Heart right ventricle (tissue), 16 donors: ENCODE data around the gene CSF3. TPM values are rescaled to one million over a fixed set of nuclear protein-coding genes. Genes with fewer than 3 reads are reported as not detected.
A peak's percentile ranks its signal among the peaks of the same experiment; 100 is the strongest.

ENCODE experiments used
- ATAC-seq, 8 donors: fragments of 200-7000 bp; cut with Tn5 transposase; one replicate each; pipeline ENCODE4 v1.9.1; 2020; ENCODE audit warnings: mild to moderate bottlenecking in 8 of 8, moderate library complexity in 8 of 8, moderate number of reproducible peaks in 1 of 8
- DNase-seq, 2 donors: peaks; one replicate each; pipeline ENCODE4 v3.0.0-alpha.2; 2020
- H3K27ac ChIP-seq, 10 donors: fragments of 200-600 bp; sonication (generic) in 2 of 10; one replicate each; pipeline versions ENCODE4 v1.5.0 to v1.8.0; 2020 to 2022; ENCODE audit warnings: mild to moderate bottlenecking in 3 of 10
- H3K27me3 ChIP-seq, 7 donors: fragments of 200-600 bp; one replicate each; pipeline ENCODE4 v1.8.0; 2021 to 2022; ENCODE audit warnings: mild to moderate bottlenecking in 2 of 7
- H3K36me3 ChIP-seq, 9 donors: fragments of 200-600 bp; sonication (generic) in 1 of 9; one replicate each; pipeline versions ENCODE4 v1.5.0 to v1.8.0; 2020 to 2022; ENCODE audit warnings: mild to moderate bottlenecking in 2 of 9
- H3K4me1 ChIP-seq, 9 donors: fragments of 200-600 bp; sonication (generic) in 1 of 9; one replicate each; pipeline versions ENCODE4 v1.5.0 to v1.8.0; 2020 to 2022; ENCODE audit warnings: mild to moderate bottlenecking in 4 of 9
- H3K4me3 ChIP-seq, 10 donors: fragments of 200-600 bp; sonication (generic) in 2 of 10; one replicate each; pipeline versions ENCODE4 v1.5.0 to v1.8.0; 2020 to 2022; ENCODE audit warnings: mild to moderate bottlenecking in 7 of 10, moderate library complexity in 2 of 10
- H3K9me3 ChIP-seq, 11 donors: fragments of 200-600 bp in 10 of 11; sonication (generic) in 2 of 11; one replicate each; pipeline versions ENCODE4 v1.5.0 to v1.8.0; 2013 to 2022; ENCODE audit warnings: mild to moderate bottlenecking in 2 of 11, control low read depth in 1 of 11, moderate library complexity in 1 of 11
- CTCF ChIP-seq, 9 donors: fragments of 200-600 bp; sonication (generic) in 2 of 9; IDR thresholded peaks; one replicate each; pipeline versions ENCODE4 v1.5.0 to v1.8.0; 2021 to 2022; ENCODE audit warnings: antibody characterized with exemption in 9 of 9, mild to moderate bottlenecking in 5 of 9, moderate library complexity in 1 of 9
- WGBS, 2 donors: extraction: QIAGEN DNeasy Blood & Tissue Kit; methylation state at CpG; one replicate each; pipeline ENCODE4 v1.1.7; 2013; ENCODE audit warnings: inconsistent platforms in 1 of 2; 5-methylcytosine and 5-hydroxymethylcytosine counted together
- intact Hi-C, 10 donors: fragments of 100-400 bp; cut with DNase I; formaldehyde crosslinking; loops; one replicate each; pipeline versions ENCODE4 v1.11.1 to v1.14.2; 2022
- polyA plus RNA-seq, 2 donors: library from polyadenylated mRNA; stranded (reverse); fragments of 200-250 nt; gene quantifications; one replicate each; pipeline ENCODE4 v1.2.3, GENCODE V29; 2013
- total RNA-seq, 10 donors: library from RNA; stranded (reverse); fragmentation: NEBNext Ultra II Directional in 3 of 10; extraction: Animal tissue kit (Norgen Biotek cat#: 25700) in 3 of 10; gene quantifications; one replicate each; pipeline versions ENCODE4 v1.2.1 to v1.2.4, GENCODE V29; 2021 to 2023
- donor health status: Arrhythmogenic right ventricular cardiomyopathy.
- donor health status: ischemic (EF 13 %, LVEDD 7.1; RV severe dilation, severe dysfunction).
- donor health status: healthy with polysubstance abuse.
- donor health status: DM: no; HTN: yes; CAD: no.
- donor health status: DM: no; HTN: no; CAD: no.
- donor health status: ischemic (EF 25% LVEDD 6.9; RV normal size, moderate dysfunction).
- donor health status: ischemic (EF 25% LVEDD 5.7; RV mildly dilated, moderate dysfunction).
- donor health status: healthy.
- donor health status: DM: yes; HTN: yes; CAD: no.
- donor health status: Ischemic cardiomyopathy.
- donor health status: ischemic (EF 35%, LVEDD 5.7; RV mildly dilated, moderate dysfunction).
- donor health status: nonischemic (EF 11% LVEDD 7.7; RV severe dilation, severe dysfunction).
- donor health status: DM: yes; HTN: yes; CAD: no.
- donor health status: PGD.
- donor health status: ischemic (EF 29% LVEDD 5.4; RV normal size, mild dysfunction).
- donor health status: nonischemic (EF 23%, LVEDD 6.1; RV moderate dilation, normal function).

The CSF3 gene
- total and polyA plus RNA-seq, 12 donors = 0.29 to 4.2 (median 0.81) TPM; not detected in 7

DNA sequence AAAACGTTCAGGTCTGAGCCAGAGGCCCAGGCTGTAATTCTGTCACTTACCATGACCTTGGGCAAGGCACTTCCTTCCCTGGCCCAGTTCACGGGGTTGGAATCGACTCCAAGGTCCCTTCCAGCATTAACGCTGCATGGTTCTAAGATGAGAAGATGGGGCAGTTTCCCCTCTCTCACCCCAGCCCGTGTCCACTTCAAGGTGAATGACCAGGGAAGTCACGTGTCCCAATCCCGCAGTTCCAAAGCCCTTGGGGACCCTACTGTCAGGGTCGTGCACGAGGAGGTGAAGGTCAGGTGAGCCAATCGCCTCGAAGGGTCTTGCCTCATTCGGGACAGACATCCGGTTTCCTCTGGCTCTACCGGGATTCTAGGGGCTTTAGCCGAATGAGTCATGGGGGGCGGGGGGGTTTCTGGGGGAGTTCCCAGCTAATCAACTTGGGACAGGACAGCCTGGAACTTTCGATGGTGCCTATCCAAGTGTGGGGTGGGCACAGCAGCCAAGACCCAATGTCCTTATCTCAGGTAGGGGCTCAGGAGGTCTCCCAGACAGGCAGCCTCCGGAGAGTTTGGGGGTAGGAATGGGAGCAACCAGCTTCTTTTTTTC lies 762 bp upstream of the CSF3 start:
- ATAC-seq (peak in 4 of 8 donors; percentile 3 to 44 (median 18)), DNase-seq (no peak)
- no peak for TF ChIP-seq CTCF (IDR thresholded peaks at IDR 0.05)
- peak overlapping the region in 8 of 10 donors; percentile 2 to 63 (median 47) for H3K27ac ChIP-seq
- intact Hi-C loops = loop anchor here in 9 of 10 donors (5.0 to 10.0 kb wide), 7 partner anchors 150 to 280 kb away; partner anchors contain the start of gene CDC6 (in 1 of the 9)
- no peaks in the 10 kb centered on the region for H3K9me3 ChIP-seq
- H3K4me1 ChIP-seq = peaks cover 8 to 57% (median 47%) of the 10 kb centered on the region in 9 donors
- peaks cover 0 to 5% (median 0%) of the 10 kb centered on the region in 7 donors for H3K27me3 ChIP-seq
- 48 to 58% methylated on average over 18 of the region's 18 CpGs for WGBS, 2 donors
- H3K36me3 ChIP-seq = peaks cover 0 to 5% (median 3%) of the 10 kb centered on the region in 9 donors
- H3K4me3 ChIP-seq = no peak overlapping the region

DNA sequence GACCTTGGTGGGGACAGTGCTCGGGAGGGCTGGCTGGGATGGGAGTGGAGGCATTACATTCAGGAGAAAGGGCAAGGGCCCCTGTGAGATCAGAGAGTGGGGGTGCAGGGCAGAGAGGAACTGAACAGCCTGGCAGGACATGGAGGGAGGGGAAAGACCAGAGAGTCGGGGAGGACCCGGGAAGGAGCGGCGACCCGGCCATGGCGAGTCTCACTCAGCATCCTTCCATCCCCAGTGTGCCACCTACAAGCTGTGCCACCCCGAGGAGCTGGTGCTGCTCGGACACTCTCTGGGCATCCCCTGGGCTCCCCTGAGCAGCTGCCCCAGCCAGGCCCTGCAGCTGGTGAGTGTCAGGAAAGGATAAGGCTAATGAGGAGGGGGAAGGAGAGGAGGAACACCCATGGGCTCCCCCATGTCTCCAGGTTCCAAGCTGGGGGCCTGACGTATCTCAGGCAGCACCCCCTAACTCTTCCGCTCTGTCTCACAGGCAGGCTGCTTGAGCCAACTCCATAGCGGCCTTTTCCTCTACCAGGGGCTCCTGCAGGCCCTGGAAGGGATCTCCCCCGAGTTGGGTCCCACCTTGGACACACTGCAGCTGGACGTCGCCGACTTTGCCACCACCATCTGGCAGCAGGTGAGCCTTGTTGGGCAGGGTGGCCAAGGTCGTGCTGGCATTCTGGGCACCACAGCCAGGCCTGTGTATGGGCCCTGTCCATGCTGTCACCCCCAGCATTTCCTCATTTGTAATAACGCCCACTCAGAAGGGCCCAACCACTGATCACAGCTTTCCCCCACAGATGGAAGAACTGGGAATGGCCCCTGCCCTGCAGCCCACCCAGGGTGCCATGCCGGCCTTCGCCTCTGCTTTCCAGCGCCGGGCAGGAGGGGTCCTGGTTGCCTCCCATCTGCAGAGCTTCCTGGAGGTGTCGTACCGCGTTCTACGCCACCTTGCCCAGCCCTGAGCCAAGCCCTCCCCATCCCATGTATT lies 1.1 kb downstream of the CSF3 start:
- Histone ChIP-seq H3K4me3 (peak overlapping the region in 1 of 10 donors; percentile 7), H3K9me3 (no peaks in the 10 kb centered on the region), H3K36me3 (peaks cover 0 to 23% (median 16%) of the 10 kb centered on the region in 9 donors), H3K27me3 (peaks cover 0 to 5% (median 0%) of the 10 kb centered on the region in 7 donors), H3K4me1 (peaks cover 8 to 60% (median 55%) of the 10 kb centered on the region in 9 donors), H3K27ac (peak overlapping the region in 4 of 10 donors; percentile 43 to 63 (median 52))
- TF ChIP-seq CTCF (IDR thresholded peaks at IDR 0.05) = no peak
- intact Hi-C loops = loop anchor here in 8 of 10 donors (5.0 to 10.0 kb wide), 6 partner anchors 149 to 279 kb away; partner anchors contain the start of gene CDC6 (in 1 of the 8)
- DNase-seq (no peak), ATAC-seq (no peak)
- WGBS, 2 donors = 81 to 85% methylated on average over 20 to 26 of the region's 26 CpGs

GRCh38 chr17:40017422-40018080 lies 2.3 kb downstream of the CSF3 start:
- peak overlapping the region in 9 of 10 donors; percentile 39 to 63 (median 53) for H3K27ac ChIP-seq
- no peak for TF ChIP-seq CTCF (IDR thresholded peaks at IDR 0.05)
- 38 to 49% methylated on average over 15 of the region's 15 CpGs for WGBS, 2 donors
- no peak overlapping the region for H3K4me3 ChIP-seq
- DNase-seq (peak in 1 of 2 donors; percentile 48), ATAC-seq (peak in 2 of 8 donors; percentile 6 to 18)
- H3K9me3 ChIP-seq = no peaks in the 10 kb centered on the region
- intact Hi-C loops = loop anchor here in 8 of 10 donors (5.0 to 10.0 kb wide), 6 partner anchors 147 to 277 kb away; partner anchors contain the start of gene CDC6 (in 1 of the 8)
- H3K36me3 ChIP-seq = peaks cover 0 to 35% (median 29%) of the 10 kb centered on the region in 9 donors
- H3K4me1 ChIP-seq = peaks cover 8 to 70% (median 56%) of the 10 kb centered on the region in 9 donors
- H3K27me3 ChIP-seq = peaks cover 0 to 5% (median 0%) of the 10 kb centered on the region in 7 donors
